Right lobe of liver (tissue), 6 donors: ENCODE data around the gene MRPS6. TPM values are rescaled to one million over a fixed set of nuclear protein-coding genes. Genes with fewer than 3 reads are reported as not detected.

Experiments used
- ATAC-seq, 4 donors: fragments of 200-7000 bp; cut with Tn5 transposase; one replicate each; pipeline ENCODE4 v1.9.1; 2020; ENCODE audit warnings: mild to moderate bottlenecking in 4 of 4, moderate library complexity in 4 of 4
- DNase-seq, 3 donors: peaks; one replicate each; pipeline ENCODE4 v3.0.0-alpha.2; 2020
- H3K27ac ChIP-seq, 3 donors: fragments of 200-600 bp; one replicate each; pipeline ENCODE4 v1.8.0; 2022
- H3K27me3 ChIP-seq, 2 donors: fragments of 200-600 bp; one replicate each; pipeline ENCODE4 v1.8.0; 2022
- H3K36me3 ChIP-seq, 4 donors: fragments of 200-600 bp; sonication (generic) in 1 of 4; one replicate each; pipeline versions ENCODE4 v1.5.1 to v1.8.0; 2017 to 2022; ENCODE audit warnings: control low read depth in 1 of 4
- H3K4me1 ChIP-seq, 4 donors: fragments of 200-600 bp; sonication (generic) in 1 of 4; one replicate each; pipeline versions ENCODE4 v1.5.1 to v1.8.0; 2017 to 2022; ENCODE audit warnings: control low read depth in 1 of 4
- H3K4me3 ChIP-seq, 3 donors: fragments of 200-600 bp; one replicate each; pipeline ENCODE4 v1.8.0; 2022
- H3K9me3 ChIP-seq, 4 donors: fragments of 200-600 bp; sonication (generic) in 1 of 4; one replicate each; pipeline versions ENCODE4 v1.5.1 to v1.8.0; 2017 to 2022; ENCODE audit warnings: control low read depth in 1 of 4
- CTCF ChIP-seq, 4 donors: fragments of 200-600 bp in 3 of 4; fragments of 450-650 bp in 1 of 4; IDR thresholded peaks; one replicate each; pipeline versions ENCODE4 v1.5.1 to v1.8.0; 2016 to 2022; ENCODE audit warnings: antibody characterized with exemption in 4 of 4, mild to moderate bottlenecking in 2 of 4
- POLR2A ChIP-seq: fragments of 450-650 bp; IDR thresholded peaks from one replicate; pipeline ENCODE4 v1.6.1; 2017; ENCODE audit warnings: antibody characterized with exemption, mild to moderate bottlenecking
- WGBS: methylation state at CpG from one replicate; pipeline ENCODE4 v1.1.6; 2018; ENCODE audit warnings: low coverage, low lambda C conversion rate; ENCODE audit not compliant: insufficient coverage; ENCODE audit errors: missing lambda C conversion rate; 5-methylcytosine and 5-hydroxymethylcytosine counted together
- intact Hi-C, 2 donors: fragments of 100-400 bp; cut with DNase I; formaldehyde crosslinking; loops; one replicate each; pipeline versions ENCODE4 v1.11.2 to v1.14.1; 2022
- total RNA-seq, 6 experiments: library from RNA; depleted of rRNA in 2 of 6; stranded (reverse); fragments of >200 nt in 2 of 6; fragmentation: NEBNext Ultra II Directional in 3 of 6; extraction: Animal tissue kit (Norgen Biotek cat#: 25700) in 3 of 6; gene quantifications; one replicate each; pipeline versions ENCODE4 v1.1.0 to v1.2.4, GENCODE V29; 2016 to 2023
- donor health status: DM: no; HTN: yes; CAD: no.
- donor health status: DM: no; HTN: no; CAD: no.
- donor health status: DM: no; HTN: no; CAD: no.
- donor health status: DM: no; HTN: yes; CAD: no.
- donor health status: DM: no; HTN: yes; CAD: no.

MRPS6 gene
- total RNA-seq, 6 experiments from 2014 or later, result 16.0 to 30.0 (median 24.5) TPM

- intact Hi-C loops, result no loop called here
- Histone ChIP-seq H3K27ac (no peak overlapping the region), H3K9me3 (no peaks in the 10 kb centered on the region), H3K27me3 (no peaks in the 10 kb centered on the region), H3K4me1 (peaks cover 0 to 8% (median 2%) of the 10 kb centered on the region in 4 donors), H3K36me3 (no peaks in the 10 kb centered on the region), H3K4me3 (no peak overlapping the region)
- TF ChIP-seq CTCF (IDR thresholded peaks at IDR 0.05) (no peak), POLR2A (no peak)
- DNase-seq (no peak), ATAC-seq (no peak)
- 74% methylated on average over 2 of the region's 2 CpGs for WGBS
These were observed 24.1 kb downstream of the MRPS6 start for GRCh38 chr21:34097442-34097841.

GRCh38 chr21:34100337-34100736 is 27.0 kb downstream of the MRPS6 start:
- Histone ChIP-seq H3K9me3 (no peaks in the 10 kb centered on the region), H3K4me3 (no peak overlapping the region), H3K4me1 (peaks cover 0 to 1% (median under 1%) of the 10 kb centered on the region in 4 donors), H3K27ac (no peak overlapping the region), H3K36me3 (no peaks in the 10 kb centered on the region), H3K27me3 (no peaks in the 10 kb centered on the region)
- ATAC-seq (no peak), DNase-seq (no peak)
- intact Hi-C loops, result no loop called here
- WGBS, result 100% methylated on average over 2 of the region's 2 CpGs
- TF ChIP-seq CTCF (IDR thresholded peaks at IDR 0.05) (no peak), POLR2A (no peak)

- intact Hi-C loops, result no loop called here
- no peak overlapping the region for H3K27ac ChIP-seq
- no peak overlapping the region for H3K4me3 ChIP-seq
- no peaks in the 10 kb centered on the region for H3K4me1 ChIP-seq
- ATAC-seq, result peak in 1 of 4 donors; percentile 30
- no peak for TF ChIP-seq CTCF (IDR thresholded peaks at IDR 0.05)
- TF ChIP-seq POLR2A, result no peak
- no peaks in the 10 kb centered on the region for H3K9me3 ChIP-seq
- 56% methylated on average over 4 of the region's 4 CpGs for WGBS
- H3K36me3 ChIP-seq, result no peaks in the 10 kb centered on the region
- no peak for DNase-seq
- H3K27me3 ChIP-seq, result no peaks in the 10 kb centered on the region
These were observed 27.4 kb downstream of the MRPS6 start for GRCh38 chr21:34100790-34101189.

GRCh38 chr21:34105947-34106541 is 32.7 kb downstream of the MRPS6 start:
- Histone ChIP-seq H3K4me1 (no peaks in the 10 kb centered on the region), H3K36me3 (no peaks in the 10 kb centered on the region), H3K27me3 (no peaks in the 10 kb centered on the region), H3K9me3 (no peaks in the 10 kb centered on the region), H3K4me3 (no peak overlapping the region), H3K27ac (no peak overlapping the region)
- no peak for TF ChIP-seq CTCF (IDR thresholded peaks at IDR 0.05)
- TF ChIP-seq POLR2A, result no peak
- intact Hi-C loops, result no loop called here
- DNase-seq (no peak), ATAC-seq (no peak)

GRCh38 chr21:34107606-34108005 is 34.2 kb downstream of the MRPS6 start:
- no peaks in the 10 kb centered on the region for H3K4me1 ChIP-seq
- no peaks in the 10 kb centered on the region for H3K9me3 ChIP-seq
- no peak overlapping the region for H3K4me3 ChIP-seq
- ATAC-seq (no peak), DNase-seq (no peak)
- no peaks in the 10 kb centered on the region for H3K27me3 ChIP-seq
- no peak overlapping the region for H3K27ac ChIP-seq
- WGBS, result 63% methylated on average over 1 of the region's 1 CpG
- TF ChIP-seq POLR2A (no peak), CTCF (IDR thresholded peaks at IDR 0.05) (no peak)
- no peaks in the 10 kb centered on the region for H3K36me3 ChIP-seq
- intact Hi-C loops, result no loop called here
